M059J (cell line): ENCODE measurements around the gene SSPN. TPM values are rescaled to one million over a fixed set of nuclear protein-coding genes. Genes with fewer than 3 reads are reported as not detected.

Experiments used
- DNase-seq: peaks from one replicate; pipeline ENCODE4 v3.0.0-alpha.2; 2012; ENCODE audit warnings: low read depth
- total RNA-seq: library from RNA; depleted of rRNA; stranded (reverse); fragments of >200 nt; shearing (Covaris generic); gene quantifications from 2 replicates; pipeline ENCODE4 v1.2.3, GENCODE V29; 2014

Gene SSPN
- total RNA-seq, 1 experiment from 2014 or later, result 4.1 TPM

GRCh38 chr12:26187014-26187798 is 8.2 kb upstream of the SSPN start:
- DNase-seq, result no peak

DNA sequence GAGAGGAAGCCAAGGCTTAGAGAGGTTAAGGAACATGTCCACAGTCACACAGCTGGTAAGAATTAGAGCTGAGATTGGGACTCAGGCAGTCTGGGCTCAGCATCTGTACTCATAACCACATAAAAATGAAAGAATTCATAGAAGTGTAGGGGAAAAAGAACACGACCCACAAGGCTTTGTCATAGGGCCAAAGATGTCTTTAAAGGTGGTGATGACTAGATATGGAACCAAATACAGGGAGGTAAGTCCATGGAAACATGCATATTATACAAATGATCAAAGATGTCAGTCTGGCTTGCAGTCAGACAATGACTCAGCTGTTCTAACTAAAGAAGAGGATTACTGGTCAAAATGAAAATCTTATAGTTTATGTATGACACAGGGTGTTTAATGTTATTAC is 7.2 kb upstream of the SSPN start:
- peak; percentile 57 for DNase-seq

GRCh38 chr12:26188641-26189040 is 6.7 kb upstream of the SSPN start:
- no peak for DNase-seq

- no peak for DNase-seq
Measured at GRCh38 chr12:26192142-26192541, 3.2 kb upstream of the SSPN start.

DNA sequence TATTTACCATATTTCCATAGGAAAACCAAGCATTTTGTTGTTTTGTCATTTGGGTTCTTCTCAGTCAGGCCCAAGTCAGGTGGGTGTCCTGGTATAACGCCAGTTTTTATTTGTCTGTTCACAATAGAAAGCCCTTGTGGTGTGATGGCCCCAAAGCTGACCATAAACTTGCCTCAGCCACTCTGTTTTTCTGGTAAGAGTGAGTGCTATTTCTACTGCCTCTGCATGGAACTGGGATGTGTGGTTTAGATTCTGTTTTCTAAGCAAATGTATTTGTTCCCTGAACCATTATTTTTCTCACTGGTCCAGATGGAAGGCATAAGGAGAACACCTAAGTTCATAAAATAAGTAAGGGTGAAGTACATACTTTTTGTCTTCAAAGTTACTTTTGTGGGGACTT is 1.8 kb upstream of the SSPN start:
- DNase-seq, result no peak

GRCh38 chr12:26195641-26196420 is 458 bp downstream of the SSPN start:
- DNase-seq, result peak; percentile 58

- no peak for DNase-seq
Measured at GRCh38 chr12:26196421-26196716, 996 bp downstream of the SSPN start.

GRCh38 chr12:26197832-26198231 is 2.5 kb downstream of the SSPN start:
- DNase-seq, result peak; percentile 19

DNA sequence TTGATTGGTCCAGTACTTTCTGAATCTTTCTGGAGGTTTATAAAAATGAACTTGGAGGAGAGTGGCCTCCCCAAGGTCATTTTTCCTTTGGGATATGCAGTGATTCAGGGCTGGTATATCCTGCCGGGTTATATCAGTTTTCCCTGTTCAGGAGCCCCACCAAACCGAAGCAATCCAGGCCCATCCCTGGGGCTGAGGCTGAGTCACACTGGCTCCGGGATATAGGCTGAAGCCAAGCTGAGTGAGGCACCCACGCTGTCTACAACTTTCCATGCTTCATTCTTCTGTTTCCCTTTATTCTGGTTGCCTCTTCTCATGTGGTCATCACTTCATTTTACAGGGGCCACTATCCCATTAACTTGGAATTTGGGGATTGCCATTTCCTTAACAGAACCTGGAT is 3.4 kb downstream of the SSPN start:
- peak; percentile 57 for DNase-seq

DNA sequence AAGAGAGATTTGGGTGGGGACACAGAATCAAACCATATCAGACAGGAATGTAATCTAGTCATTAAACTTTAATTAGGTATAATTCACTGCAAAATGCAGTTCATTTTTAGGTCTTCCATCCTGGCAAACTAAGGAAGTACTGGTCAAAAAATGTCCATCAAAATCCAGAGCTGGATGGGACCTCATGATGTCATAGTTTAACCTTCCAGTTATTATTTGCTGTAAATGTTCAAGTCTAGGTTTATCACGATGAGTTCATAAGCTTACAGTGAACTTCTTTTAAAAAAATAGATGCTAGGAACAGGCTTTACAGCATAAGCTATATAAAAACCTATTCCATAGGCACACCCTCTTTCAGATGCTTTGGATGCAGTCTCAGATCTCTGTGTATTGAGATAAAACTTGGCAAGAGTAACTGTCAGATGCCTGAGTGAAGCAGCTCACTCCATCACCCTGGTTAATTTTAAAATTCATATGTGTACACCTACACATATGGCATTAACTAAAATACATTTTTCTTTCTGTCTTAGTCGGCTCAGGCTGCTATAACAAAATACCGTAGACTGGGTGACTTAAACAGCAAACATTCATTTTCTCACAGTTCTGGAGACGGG is 7.9 kb downstream of the SSPN start:
- DNase-seq, result no peak

DNA sequence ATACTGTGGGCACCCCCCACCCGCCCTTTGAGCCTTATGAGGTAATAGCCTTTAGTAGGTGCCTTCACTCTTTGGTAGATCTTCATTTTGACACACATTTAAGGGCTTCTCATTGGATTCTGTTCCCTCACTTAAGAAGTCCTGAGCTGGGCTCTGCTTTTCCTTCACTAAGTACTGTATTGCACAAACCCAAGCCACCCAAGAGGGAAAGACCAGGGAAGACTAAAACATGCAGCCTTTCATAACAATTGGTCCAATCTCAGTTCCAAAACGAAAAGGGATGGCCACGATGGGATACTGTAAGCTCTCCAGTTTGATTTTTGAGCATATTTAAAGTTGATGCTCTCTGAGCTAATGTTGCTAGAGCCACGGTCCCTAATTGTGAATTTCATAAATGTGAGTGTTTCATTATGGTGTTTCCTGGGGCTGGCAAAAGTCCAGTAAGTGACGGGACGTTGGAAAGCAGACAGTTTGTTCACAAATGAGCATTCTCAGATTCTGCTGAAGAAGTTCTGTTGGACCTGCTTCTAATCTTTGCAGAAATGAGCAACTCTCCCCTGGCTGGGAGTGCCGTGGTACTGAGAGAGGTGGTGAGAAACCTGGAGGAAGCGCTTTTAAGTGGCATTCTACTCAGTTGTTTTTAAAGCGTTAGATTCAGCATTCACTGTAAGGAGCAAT is 9.4 kb downstream of the SSPN start:
- no peak for DNase-seq

- no peak for DNase-seq
Measured at GRCh38 chr12:26205298-26205697, 9.9 kb downstream of the SSPN start.

DNA sequence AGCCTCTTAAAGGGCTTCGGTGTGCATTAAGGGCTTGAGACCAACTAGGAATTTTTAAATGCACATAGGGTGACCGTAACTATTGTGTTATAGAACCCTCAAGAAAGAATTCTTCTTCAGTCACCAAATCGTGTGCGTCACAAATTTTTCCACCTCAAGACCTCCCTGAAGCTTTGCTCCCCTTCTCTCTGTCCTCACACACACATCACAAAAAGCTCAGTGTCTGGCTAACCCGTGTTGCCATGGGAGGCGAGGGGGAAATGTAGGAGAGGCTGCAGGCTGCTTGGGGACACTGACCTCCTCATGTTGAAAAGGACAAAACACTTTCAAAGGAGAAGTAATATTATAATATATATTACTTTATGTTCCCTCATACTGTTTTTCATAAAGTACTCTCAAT is 10.6 kb downstream of the SSPN start:
- no peak for DNase-seq

DNA sequence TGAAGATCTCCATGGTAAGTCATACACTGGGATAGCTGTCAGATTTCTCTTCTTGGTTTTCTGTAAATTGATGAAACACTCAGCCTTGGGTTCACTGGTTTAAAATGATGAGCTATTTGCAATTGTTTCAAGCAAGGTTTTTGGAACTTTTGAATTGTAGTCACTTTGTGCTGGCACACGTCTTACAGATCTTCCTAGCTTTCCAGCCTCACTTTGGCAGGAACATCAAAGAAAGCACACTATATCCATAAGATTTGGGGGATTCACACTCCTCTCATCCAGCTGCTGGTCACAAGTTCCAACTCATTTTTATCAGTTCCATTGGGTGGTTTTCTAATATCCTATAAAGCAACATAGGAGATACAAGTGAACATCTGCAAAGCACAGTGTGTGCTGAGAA is 16.0 kb downstream of the SSPN start:
- no peak for DNase-seq

GRCh38 chr12:26212396-26212795 is 17.0 kb downstream of the SSPN start:
- no peak for DNase-seq

- no peak for DNase-seq
Measured at GRCh38 chr12:26212988-26213387, 17.6 kb downstream of the SSPN start.

DNA sequence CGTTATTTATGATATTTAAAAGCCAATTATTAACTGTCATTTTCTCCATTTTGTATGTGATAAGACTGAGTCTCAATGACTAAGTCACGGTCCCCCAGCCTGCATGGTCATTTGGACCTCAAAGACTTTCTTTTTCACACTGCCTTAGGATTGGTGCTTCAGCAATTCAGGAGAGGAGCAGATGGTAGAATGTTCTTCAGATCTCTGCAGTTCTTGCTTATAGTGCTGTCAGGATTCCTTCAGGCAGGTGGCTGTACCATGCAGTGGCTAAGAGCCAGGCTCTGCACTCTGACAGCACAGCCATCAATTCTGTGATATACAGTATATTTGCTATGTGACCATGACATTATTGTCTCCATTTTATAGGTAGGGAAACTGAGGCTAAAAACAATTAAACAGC is 18.7 kb downstream of the SSPN start:
- no peak for DNase-seq

DNA sequence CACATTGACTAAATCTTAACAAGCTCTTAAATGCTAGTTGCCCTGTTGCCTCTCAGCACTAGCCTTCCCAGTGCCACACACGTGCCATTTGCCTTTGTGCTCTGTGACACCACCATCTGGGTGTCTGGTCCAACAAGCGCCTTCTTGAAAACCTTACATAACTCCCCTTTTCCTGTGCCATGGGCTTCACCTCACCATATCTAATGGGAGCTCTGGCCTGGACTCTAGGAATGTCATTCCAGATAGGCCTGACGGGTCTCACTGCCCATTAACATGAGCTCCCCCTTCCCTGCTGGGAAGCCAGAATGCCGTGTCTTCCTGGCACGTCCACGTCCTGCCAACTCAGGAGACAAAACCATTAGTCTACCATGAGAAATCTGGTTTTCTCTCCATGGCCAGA is 24.4 kb downstream of the SSPN start:
- DNase-seq, result no peak

DNA sequence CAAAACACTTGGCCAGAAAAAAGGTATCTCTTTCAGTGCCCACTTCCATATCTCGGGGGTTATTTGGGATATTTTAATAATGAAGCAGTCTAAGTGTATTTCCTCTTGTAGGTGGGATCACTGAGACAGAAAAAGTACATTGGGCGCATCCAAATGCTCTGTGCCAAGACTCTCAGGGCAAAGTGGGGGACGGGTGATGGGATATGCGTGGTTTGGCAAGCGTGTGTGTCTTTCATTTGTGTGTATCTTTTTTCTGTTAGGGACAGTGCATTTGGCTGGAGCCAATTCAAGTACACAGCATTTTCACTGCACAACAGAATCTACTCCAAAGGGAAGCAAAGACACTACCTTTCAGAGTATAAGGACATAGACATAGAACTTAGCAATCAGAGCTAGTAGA is 29.3 kb downstream of the SSPN start:
- DNase-seq, result no peak

DNA sequence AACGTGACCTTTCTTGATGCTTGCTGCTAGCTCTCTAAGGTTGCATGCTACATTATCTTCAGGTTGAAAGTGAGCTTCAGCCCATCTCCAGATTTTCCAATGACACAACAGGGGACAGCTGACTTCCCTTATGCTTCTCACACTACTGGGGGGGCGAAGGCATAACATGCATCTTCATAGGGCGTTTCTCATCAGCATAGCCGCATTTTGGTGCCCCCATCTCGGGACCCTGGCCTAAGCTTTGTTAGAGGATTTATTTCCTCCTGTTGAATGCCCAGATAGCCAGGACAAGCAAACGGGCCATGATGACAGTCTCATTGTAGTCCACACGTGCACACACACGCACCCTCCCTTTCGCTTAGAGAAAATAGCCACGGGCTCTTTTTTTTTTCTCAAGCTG is 30.7 kb downstream of the SSPN start:
- no peak for DNase-seq

- DNase-seq, result peak; percentile 73
Measured at GRCh38 chr12:26226629-26227360, 31.4 kb downstream of the SSPN start.

- DNase-seq, result no peak
Measured at GRCh38 chr12:26227361-26227745, 32.0 kb downstream of the SSPN start.
